Sigmoid colon (tissue), 7 donors: ENCODE data around the gene CAMTA1. TPM values are rescaled to one million over a fixed set of nuclear protein-coding genes. Genes with fewer than 3 reads are reported as not detected.

Source experiments
- DNase-seq: peaks from one replicate; pipeline ENCODE4 v3.0.0-alpha.2; 2019
- H3K27ac ChIP-seq, 4 donors: fragments of 200-600 bp; sonication (generic); one replicate each; pipeline ENCODE4 v1.5.1; 2016 to 2019; ENCODE audit warnings: mild to moderate bottlenecking in 1 of 4
- H3K27me3 ChIP-seq, 3 donors: fragments of 200-600 bp; sonication (generic); one replicate each; pipeline ENCODE4 v1.5.1; 2019; ENCODE audit warnings: mild to moderate bottlenecking in 1 of 3
- H3K36me3 ChIP-seq, 4 donors: fragments of 200-600 bp; sonication (generic); one replicate each; pipeline ENCODE4 v1.5.1; 2016 to 2019
- H3K4me1 ChIP-seq, 4 donors: fragments of 200-600 bp; sonication (generic); one replicate each; pipeline ENCODE4 v1.5.1; 2017 to 2019
- H3K4me3 ChIP-seq, 4 donors: fragments of 200-600 bp; sonication (generic); one replicate each; pipeline ENCODE4 v1.5.1; 2017 to 2019; ENCODE audit warnings: mild to moderate bottlenecking in 2 of 4, moderate library complexity in 1 of 4
- H3K9me3 ChIP-seq, 4 donors: fragments of 200-600 bp in 3 of 4; sonication (generic) in 3 of 4; one replicate each; pipeline versions ENCODE4 v1.5.1 to v1.6.1; 2013 to 2019
- CTCF ChIP-seq, 4 experiments: fragments of 450-650 bp in 3 of 4; fragments of 200-600 bp in 1 of 4; IDR thresholded peaks; one replicate each; pipeline ENCODE4 v1.5.1; 2016 to 2019; ENCODE audit warnings: antibody characterized with exemption in 4 of 4, mild to moderate bottlenecking in 3 of 4, moderate library complexity in 2 of 4
- EP300 ChIP-seq, 4 donors: sonication (generic); formaldehyde crosslinking; IDR thresholded peaks; one replicate each; pipeline ENCODE4 v1.6.1; 2017; ENCODE audit warnings: antibody characterized with exemption in 4 of 4
- POLR2A ChIP-seq, 2 donors: fragments of 450-650 bp; IDR thresholded peaks; one replicate each; pipeline ENCODE4 v1.6.1; 2016; ENCODE audit warnings: antibody characterized with exemption in 2 of 2, mild to moderate bottlenecking in 2 of 2, moderate library complexity in 2 of 2
- POLR2AphosphoS5 ChIP-seq, 4 donors: sonication (generic); formaldehyde crosslinking; IDR thresholded peaks; one replicate each; pipeline ENCODE4 v1.6.1; 2017; ENCODE audit warnings: antibody characterized with exemption in 4 of 4
- WGBS, 2 donors: extraction: QIAGEN DNeasy Blood & Tissue Kit; methylation state at CpG; one replicate each; pipeline ENCODE4 v1.1.7; 2013; 5-methylcytosine and 5-hydroxymethylcytosine counted together
- intact Hi-C: fragments of 100-400 bp; cut with DNase I; formaldehyde crosslinking; loops from one replicate; pipeline ENCODE4 v1.15.1; 2023
- polyA plus RNA-seq, 3 donors: library from polyadenylated mRNA; stranded (reverse); fragments of 200-250 nt; gene quantifications; one replicate each; pipeline ENCODE4 v1.2.3, GENCODE V29; 2013
- total RNA-seq, 4 donors: library from RNA; depleted of rRNA; stranded (reverse); fragments of >200 nt; gene quantifications; one replicate each; pipeline ENCODE4 v1.1.0, GENCODE V29; 2016
- donor health status: healthy with polysubstance abuse.
- donor health status: Bipolar disorder and iron deficiency.
- donor health status: healthy.

CAMTA1 gene
- total and polyA plus RNA-seq, 7 donors = 97.9 to 196 (median 177) TPM

DNA sequence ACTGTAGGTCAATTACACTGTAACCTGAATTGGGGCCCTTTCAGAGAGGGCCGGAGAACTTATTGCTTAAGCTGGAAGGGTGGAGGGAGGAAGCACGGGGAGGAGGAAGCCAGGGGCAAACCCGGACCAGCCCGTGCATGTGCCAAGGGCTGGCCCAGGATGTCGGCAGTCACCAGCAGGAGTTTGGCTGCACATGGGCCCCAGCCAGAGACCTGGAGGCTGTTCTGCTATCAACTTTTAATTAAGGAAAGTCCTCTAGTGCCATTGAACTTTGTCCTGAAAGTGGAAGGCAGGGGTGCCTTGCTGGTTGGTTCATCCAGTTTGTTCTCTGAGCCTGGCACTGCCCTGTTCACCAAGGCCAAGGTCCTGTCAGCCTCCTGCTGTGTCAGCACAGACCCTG lies 785.1 kb downstream of the CAMTA1 start:
- intact Hi-C loops = no loop called here
- Histone ChIP-seq H3K9me3 (no peaks in the 10 kb centered on the region), H3K27me3 (no peaks in the 10 kb centered on the region), H3K4me1 (no peaks in the 10 kb centered on the region), H3K4me3 (no peak overlapping the region), H3K36me3 (no peaks in the 10 kb centered on the region), H3K27ac (no peak overlapping the region)
- no peak for TF ChIP-seq CTCF (IDR thresholded peaks at IDR 0.05)
- no peak for TF ChIP-seq EP300 (IDR thresholded peaks at IDR 0.05)
- TF ChIP-seq POLR2AphosphoS5 (IDR thresholded peaks at IDR 0.05) = no peak
- TF ChIP-seq POLR2A (IDR thresholded peaks at IDR 0.05) = no peak
- WGBS, 2 donors = 20 to 64% methylated on average over 5 of the region's 5 CpGs
- no peak for DNase-seq

- TF ChIP-seq POLR2A (IDR thresholded peaks at IDR 0.05) (no peak), CTCF (IDR thresholded peaks at IDR 0.05) (no peak), EP300 (IDR thresholded peaks at IDR 0.05) (no peak), POLR2AphosphoS5 (IDR thresholded peaks at IDR 0.05) (no peak)
- no peak overlapping the region for H3K27ac ChIP-seq
- H3K4me1 ChIP-seq = no peaks in the 10 kb centered on the region
- no peaks in the 10 kb centered on the region for H3K9me3 ChIP-seq
- no peaks in the 10 kb centered on the region for H3K36me3 ChIP-seq
- no peak overlapping the region for H3K4me3 ChIP-seq
- DNase-seq = no peak
- intact Hi-C loops = no loop called here
- H3K27me3 ChIP-seq = no peaks in the 10 kb centered on the region
- 14 to 45% methylated on average over 5 of the region's 5 CpGs for WGBS, 2 donors
Observed at GRCh38 chr1:7572654-7573152, 787.4 kb downstream of the CAMTA1 start.

DNA sequence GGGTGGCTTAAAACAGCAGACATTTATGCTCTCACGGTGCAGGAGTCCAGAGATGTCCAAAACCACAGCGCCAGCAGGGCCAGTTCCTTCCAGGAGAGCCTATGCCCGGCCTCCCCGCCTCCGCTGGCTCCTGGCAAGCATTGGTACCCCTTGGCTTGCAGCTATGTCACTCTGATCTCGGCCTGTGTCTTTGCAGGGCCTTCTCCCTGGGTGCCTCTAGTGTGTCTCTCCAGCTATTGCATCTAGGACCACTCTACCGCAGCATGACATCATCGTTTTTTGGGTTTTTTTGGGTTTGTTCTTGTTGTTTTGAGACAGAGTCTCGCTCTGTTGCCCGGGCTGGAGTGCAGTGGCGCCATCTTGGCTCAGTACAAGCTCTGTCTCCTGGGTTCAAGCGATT lies 788.2 kb downstream of the CAMTA1 start:
- no peaks in the 10 kb centered on the region for H3K27me3 ChIP-seq
- no peaks in the 10 kb centered on the region for H3K4me1 ChIP-seq
- no peak for TF ChIP-seq POLR2AphosphoS5 (IDR thresholded peaks at IDR 0.05)
- no peak for TF ChIP-seq POLR2A (IDR thresholded peaks at IDR 0.05)
- no peak for TF ChIP-seq EP300 (IDR thresholded peaks at IDR 0.05)
- no peak for TF ChIP-seq CTCF (IDR thresholded peaks at IDR 0.05)
- 84 to 94% methylated on average over 12 of the region's 12 CpGs for WGBS, 2 donors
- H3K4me3 ChIP-seq = no peak overlapping the region
- H3K9me3 ChIP-seq = no peaks in the 10 kb centered on the region
- no peak overlapping the region for H3K27ac ChIP-seq
- no peaks in the 10 kb centered on the region for H3K36me3 ChIP-seq
- DNase-seq = no peak
- intact Hi-C loops = no loop called here

- Histone ChIP-seq H3K9me3 (no peaks in the 10 kb centered on the region), H3K4me3 (no peak overlapping the region), H3K4me1 (no peaks in the 10 kb centered on the region), H3K27ac (no peak overlapping the region), H3K36me3 (no peaks in the 10 kb centered on the region), H3K27me3 (no peaks in the 10 kb centered on the region)
- DNase-seq = no peak
- intact Hi-C loops = no loop called here
- TF ChIP-seq CTCF (IDR thresholded peaks at IDR 0.05) (no peak), POLR2AphosphoS5 (IDR thresholded peaks at IDR 0.05) (no peak), POLR2A (IDR thresholded peaks at IDR 0.05) (no peak), EP300 (IDR thresholded peaks at IDR 0.05) (no peak)
- WGBS, 2 donors = 83 to 85% methylated on average over 26 of the region's 26 CpGs
Observed at GRCh38 chr1:7574121-7575040, 789.1 kb downstream of the CAMTA1 start.
